HG02642 (cell line): ENCODE results near the gene PKNOX2.

Experiments used
- ATAC-seq: cut with Tn5 transposase; IDR thresholded peaks from one replicate; pipeline ENCODE4 v1.9.1; 2021; ENCODE audit warnings: mild to moderate bottlenecking; ENCODE audit not compliant: unreplicated experiment, poor library complexity

Gene PKNOX2

DNA sequence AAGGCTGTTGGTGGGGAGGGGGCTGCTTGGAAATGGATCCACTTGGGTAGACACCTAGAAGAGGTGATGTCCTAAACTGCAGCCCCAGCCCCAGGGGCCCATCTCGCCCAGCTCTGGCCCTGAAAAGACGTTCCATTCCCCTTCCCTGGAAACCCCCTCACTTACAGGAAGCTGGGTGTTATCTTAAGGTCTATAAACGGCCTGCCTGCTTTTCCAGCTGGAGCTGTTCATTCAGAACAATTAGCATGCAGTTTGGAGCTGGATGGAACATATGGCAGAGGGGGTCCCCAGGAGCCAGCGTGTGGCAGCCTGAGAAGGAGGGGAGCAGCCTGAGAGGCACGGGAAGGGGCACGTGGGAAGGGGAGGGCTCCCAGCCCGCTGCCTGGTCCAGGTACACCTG is 139.6 kb downstream of the PKNOX2 start:
- no peak for ATAC-seq

DNA sequence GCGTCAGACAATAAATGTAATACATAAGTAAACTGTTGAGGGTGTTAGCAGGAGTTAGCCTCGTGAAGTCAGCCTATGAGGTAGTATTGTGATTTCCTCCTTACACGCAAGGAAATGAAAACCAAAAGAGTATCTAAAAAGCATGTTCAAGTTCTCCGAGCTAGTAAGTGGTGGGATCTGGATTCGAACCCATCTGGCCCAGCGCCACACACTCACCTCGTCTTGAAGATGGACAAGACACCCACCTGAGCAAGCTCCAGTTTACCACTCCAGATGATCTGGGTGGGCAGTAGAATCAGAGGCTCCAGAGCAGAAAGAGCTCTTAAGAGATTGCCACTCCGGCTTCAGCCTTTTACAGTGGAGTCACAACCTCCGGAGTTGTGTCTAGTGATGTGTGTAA is 140.3 kb downstream of the PKNOX2 start:
- no peak for ATAC-seq

DNA sequence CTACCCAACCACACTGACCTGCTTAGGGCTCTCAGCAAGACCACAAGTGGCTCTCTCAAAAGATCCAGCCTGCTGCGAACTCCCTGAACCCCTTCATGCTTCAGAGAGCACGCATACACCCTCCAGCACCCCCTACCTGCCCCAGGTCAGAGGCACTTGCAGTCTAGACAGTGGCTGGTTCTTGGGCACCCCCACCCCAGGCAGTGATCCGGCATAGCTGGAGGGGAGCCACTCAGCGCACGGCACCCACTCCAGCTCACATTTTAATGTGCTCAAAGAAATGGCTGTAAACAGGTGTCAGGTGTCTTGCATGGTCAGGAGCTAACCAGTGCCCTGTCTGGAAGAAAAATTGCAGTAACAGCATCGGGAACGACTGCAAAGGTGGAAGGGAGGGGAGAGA is 140.8 kb downstream of the PKNOX2 start:
- ATAC-seq = no peak

DNA sequence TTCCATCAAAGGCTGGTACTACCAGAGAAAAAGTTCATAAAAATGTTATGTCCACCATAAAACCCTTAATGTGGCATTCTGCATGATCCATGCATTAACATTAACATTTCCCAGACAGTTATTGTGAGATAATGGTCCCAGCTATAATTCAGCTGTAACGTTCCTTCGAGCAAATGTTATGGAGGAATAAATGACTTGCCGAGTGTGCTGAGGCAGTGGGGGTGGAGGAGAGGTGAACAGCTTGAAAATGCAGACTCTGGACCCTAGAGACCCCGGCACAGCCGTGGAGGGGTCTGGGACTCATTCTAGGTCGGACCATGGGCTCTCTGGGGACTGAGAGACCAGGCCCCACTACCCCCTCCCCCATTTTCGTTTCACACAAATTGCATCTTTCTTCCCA is 141.9 kb downstream of the PKNOX2 start:
- no peak for ATAC-seq

- no peak for ATAC-seq
Measured at GRCh38 chr11:125308246-125308645, 143.7 kb downstream of the PKNOX2 start.

DNA sequence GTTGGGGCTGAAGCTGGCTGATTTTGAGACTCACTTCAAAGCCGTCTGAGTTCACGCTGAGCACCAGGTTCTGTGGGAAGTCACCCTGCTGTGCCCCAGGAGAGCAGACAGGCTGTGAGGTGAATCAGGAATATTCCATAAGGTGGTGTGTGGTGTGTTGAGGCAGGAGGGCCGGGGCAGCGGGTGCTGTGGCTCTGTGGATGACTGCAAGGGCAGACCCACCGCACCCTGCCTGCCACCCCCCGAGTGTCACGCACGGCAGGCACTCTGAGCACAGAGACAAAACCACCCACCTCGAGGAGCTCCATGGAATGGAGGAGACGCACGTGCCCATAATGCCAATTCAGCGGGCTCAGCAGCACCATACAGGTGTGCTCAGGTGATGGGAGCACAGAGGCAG is 147.8 kb downstream of the PKNOX2 start:
- no peak for ATAC-seq

DNA sequence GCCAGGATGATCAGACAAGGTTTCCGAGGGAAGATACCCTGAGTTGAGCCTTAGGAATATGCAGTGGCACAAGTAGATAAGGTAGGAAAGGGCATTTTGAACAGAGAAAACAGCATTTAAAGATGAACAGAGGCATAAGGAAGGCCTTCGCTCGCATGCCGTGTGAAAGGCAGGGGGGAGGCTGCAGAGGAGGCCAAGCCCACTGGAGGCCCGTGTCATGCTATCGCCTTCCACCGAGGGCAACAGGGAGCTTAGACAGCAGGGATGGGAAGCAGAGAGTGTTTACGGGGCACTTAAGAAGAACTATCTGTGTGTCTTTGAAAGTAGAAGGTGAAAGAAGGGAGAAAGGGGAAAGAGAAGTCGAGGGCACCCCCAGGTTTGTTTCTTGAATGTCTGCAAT is 148.3 kb downstream of the PKNOX2 start:
- no peak for ATAC-seq

- ATAC-seq = no peak
Measured at GRCh38 chr11:125313271-125314219, 149.0 kb downstream of the PKNOX2 start.

GRCh38 chr11:125314276-125315078 is 149.9 kb downstream of the PKNOX2 start:
- no peak for ATAC-seq

DNA sequence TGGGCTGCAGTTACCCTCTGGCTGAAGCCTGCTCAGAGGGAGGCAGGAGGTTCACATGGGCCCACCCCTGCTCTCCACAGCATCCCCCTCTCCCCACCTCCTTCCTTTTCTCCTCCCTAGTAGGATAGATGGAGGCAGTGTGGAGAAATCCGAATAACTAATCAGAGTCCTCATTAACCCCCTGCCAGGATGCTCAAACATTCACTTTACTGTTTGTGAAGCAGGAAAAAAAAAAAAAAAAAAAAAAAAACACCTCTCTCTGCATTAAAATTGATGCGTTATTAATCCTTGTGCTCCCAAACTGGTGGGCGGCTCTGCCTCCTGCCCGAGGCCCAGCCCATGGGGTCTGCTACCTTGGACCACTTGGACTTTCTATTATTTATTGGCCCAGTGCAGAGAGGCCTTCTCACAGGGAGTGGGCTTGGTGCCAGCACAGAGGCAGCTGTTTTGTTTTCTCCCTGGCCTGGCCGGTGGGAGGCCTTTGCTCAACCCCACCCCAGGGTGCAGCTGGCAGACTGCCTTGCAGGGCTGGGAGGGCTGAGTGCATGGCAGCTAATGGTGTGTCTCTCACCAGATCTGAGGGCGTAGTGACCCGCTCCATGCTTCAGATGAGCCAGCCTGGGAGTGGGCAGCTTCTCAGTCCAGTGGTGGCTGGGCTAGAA is 150.7 kb downstream of the PKNOX2 start:
- no peak for ATAC-seq

- ATAC-seq = no peak
Measured at GRCh38 chr11:125317416-125317815, 152.9 kb downstream of the PKNOX2 start.

GRCh38 chr11:125319649-125320048 is 155.1 kb downstream of the PKNOX2 start:
- ATAC-seq = no peak

GRCh38 chr11:125320347-125321076 is 156.0 kb downstream of the PKNOX2 start:
- ATAC-seq = no peak

DNA sequence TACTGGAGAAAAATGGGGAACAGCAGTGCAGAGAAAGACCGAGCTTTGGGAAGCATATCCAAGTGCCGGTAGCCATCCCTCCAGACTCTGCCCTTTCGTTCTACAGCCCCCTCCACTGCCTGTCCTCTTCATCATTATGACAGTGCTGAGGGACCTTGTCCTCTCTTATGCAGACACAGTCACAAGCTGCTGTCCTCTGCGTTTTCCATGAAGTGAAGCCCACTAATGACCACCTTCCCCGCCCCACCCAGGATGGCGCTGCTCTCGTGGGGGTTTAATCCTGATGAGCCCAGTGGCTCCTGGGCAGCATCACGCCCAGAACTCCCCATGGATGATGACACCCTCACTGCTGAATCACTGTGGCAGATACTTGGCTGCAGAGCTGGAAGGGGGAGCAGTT is 157.7 kb downstream of the PKNOX2 start:
- no peak for ATAC-seq

DNA sequence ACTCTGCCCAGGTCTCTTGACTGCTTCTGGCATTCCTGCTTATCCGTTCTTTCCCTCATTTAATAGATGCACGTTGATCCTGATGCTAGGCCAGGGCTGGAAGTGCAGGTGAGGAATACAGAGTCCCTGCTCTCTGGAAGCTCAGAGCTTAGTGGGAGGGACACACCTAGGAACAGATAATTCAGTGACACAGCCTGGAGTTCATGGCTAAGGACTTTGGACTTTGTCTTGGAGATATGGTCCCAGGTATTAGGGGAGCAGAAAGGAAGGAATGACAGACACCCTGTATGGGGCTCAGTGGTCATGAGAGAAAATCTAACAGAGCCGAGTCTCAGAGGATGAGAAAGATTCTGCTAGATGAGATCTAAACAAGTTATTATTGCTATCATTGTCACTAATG is 160.6 kb downstream of the PKNOX2 start:
- no peak for ATAC-seq

DNA sequence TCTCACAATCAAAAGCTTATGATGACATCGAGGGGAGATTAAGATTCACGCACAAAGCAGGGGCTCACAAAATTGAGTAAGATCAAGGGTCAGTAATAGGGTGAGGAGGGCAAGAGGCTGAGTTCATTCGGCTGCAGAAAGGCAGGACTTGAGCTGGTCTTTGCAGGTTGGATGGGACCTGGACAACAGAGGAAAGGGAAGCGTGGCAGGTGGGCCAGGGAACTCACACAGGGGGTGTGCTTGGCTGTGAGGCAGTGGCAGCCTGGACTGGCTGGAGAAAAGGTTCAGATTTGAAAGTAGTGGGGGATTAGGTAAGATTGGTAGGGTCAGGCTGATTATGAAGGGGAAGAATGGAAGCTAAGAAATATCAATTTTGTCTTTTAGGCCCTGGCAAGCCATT is 161.6 kb downstream of the PKNOX2 start:
- no peak for ATAC-seq

DNA sequence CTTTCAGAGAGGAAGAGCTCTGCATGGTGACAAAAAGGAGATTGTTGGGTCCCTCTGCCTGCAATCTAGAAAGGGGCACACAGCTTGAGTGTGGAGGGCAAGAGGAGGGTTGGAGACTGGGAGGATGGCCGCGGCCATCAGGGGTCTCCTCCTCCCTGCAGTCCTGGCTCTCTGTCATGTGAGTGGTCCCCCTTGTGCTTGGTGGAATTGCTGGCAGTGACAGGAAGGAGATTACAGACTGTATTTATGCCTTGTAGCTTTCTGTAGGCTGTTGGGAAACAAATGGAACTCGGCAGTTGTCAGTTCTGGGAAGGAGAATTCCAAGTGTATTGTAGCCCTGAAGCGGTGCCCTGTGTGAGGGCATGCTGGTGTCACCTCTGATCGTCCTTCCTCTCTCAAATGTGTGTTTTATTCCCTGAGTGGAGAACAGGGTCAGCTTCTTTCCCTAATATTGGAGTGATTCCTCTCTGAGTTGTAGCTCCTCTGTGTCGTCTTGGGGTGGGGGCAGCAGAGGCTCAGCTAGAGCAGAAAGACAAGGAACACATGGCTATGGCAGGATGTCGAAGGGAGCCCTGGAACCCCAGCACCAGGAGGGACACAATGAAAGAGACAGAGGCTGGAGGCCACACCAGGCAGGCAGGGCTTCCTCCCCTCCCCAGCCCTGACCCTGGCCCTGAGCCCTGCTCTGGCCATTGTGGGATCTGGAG is 163.1 kb downstream of the PKNOX2 start:
- no peak for ATAC-seq

DNA sequence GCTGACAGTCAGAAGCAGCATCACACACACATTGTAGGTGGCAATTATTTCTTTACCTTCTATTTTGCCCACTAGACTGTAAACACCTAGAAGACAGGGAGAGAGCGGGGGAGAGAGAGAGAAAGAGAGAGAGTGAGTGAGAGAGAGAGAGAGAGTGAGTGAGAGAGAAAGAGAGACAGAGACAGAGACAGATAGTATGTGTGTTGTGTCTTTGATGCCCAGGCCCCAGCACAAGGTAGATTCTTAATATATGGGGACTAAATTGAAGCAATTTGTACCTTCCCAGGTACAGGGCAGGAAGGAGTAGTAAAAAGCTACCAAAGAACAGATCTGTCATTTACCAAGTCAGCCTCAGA is 163.7 kb downstream of the PKNOX2 start:
- ATAC-seq = no peak

GRCh38 chr11:125329786-125330185 is 165.2 kb downstream of the PKNOX2 start:
- no peak for ATAC-seq
